ENCODE results near the gene CDK13. TPM values are rescaled to one million over a fixed set of nuclear protein-coding genes. Genes with fewer than 3 reads are reported as not detected.
"Not testable (repeated sequence)": the region's sequence is repeated elsewhere in the genome, so short reads cannot be mapped to it uniquely, and the experiment has no call there.

CDK13 gene
- total RNA-seq, 1 experiment from 2014 or later, result 50.1 TPM

GRCh38 chr7:40097728-40098127 lies 147.7 kb downstream of the CDK13 start:
- no peak for DNase-seq (ENCODE audit: low spot score)

- no peak for DNase-seq (ENCODE audit: low spot score)
These were observed 148.8 kb downstream of the CDK13 start for GRCh38 chr7:40098810-40099209.

GRCh38 chr7:40099837-40100236 lies 149.8 kb downstream of the CDK13 start:
- no peak for DNase-seq (ENCODE audit: low spot score)

GRCh38 chr7:40101201-40101600 lies 151.1 kb downstream of the CDK13 start:
- no peak for DNase-seq (ENCODE audit: low spot score)

- no peak for DNase-seq (ENCODE audit: low spot score)
These were observed 152.8 kb downstream of the CDK13 start for GRCh38 chr7:40102897-40103296.

GRCh38 chr7:40105879-40106473 lies 155.9 kb downstream of the CDK13 start:
- DNase-seq (ENCODE audit: low spot score), result no peak

- DNase-seq (ENCODE audit: low spot score), result no peak
These were observed 165.9 kb downstream of the CDK13 start for GRCh38 chr7:40115936-40116335.

GRCh38 chr7:40117199-40117598 lies 167.1 kb downstream of the CDK13 start:
- peak; percentile 64 for DNase-seq (ENCODE audit: low spot score)

GRCh38 chr7:40118201-40118600 lies 168.1 kb downstream of the CDK13 start:
- not testable (repeated sequence) for DNase-seq (ENCODE audit: low spot score)

- DNase-seq (ENCODE audit: low spot score), result no peak
These were observed 170.0 kb downstream of the CDK13 start for GRCh38 chr7:40120020-40120419.

GRCh38 chr7:40122100-40122939 lies 172.3 kb downstream of the CDK13 start:
- not testable (repeated sequence) for DNase-seq (ENCODE audit: low spot score)

GRCh38 chr7:40122940-40123254 lies 172.8 kb downstream of the CDK13 start:
- DNase-seq (ENCODE audit: low spot score), result no peak

GRCh38 chr7:40133561-40134427 lies 183.7 kb downstream of the CDK13 start:
- no peak for DNase-seq (ENCODE audit: low spot score)

GRCh38 chr7:40134428-40135316 lies 184.6 kb downstream of the CDK13 start, which contains the start of the genes MPLKIP and SUGCT:
Gene MPLKIP, minus strand, starts transcription at chr7:40134622. Its CDS starts 55 bp downstream, at chr7:40134567.
Gene SUGCT, plus strand, starts transcription at chr7:40135005.
- DNase-seq (ENCODE audit: low spot score), result peak; percentile 88

GRCh38 chr7:40135317-40135610 lies 185.2 kb downstream of the CDK13 start:
- no peak for DNase-seq (ENCODE audit: low spot score)

- no peak for DNase-seq (ENCODE audit: low spot score)
These were observed 187.5 kb downstream of the CDK13 start for GRCh38 chr7:40137563-40137962.

GRCh38 chr7:40138973-40139372 lies 188.9 kb downstream of the CDK13 start:
- DNase-seq (ENCODE audit: low spot score), result no peak

GRCh38 chr7:40139891-40140290 lies 189.8 kb downstream of the CDK13 start:
- not testable (repeated sequence) for DNase-seq (ENCODE audit: low spot score)

- not testable (repeated sequence) for DNase-seq (ENCODE audit: low spot score)
These were observed 191.9 kb downstream of the CDK13 start for GRCh38 chr7:40141916-40142315.

GRCh38 chr7:40145596-40146130 lies 195.6 kb downstream of the CDK13 start:
- not testable (repeated sequence) for DNase-seq (ENCODE audit: low spot score)
